GM10248 (cell line): Measurements from ENCODE around the gene TIGD7.

ENCODE experiments used
- CTCF ChIA-PET: fragments of 300-600 bp; sonication (Branson Sonifier 250); formaldehyde crosslinking; extraction: SDS; loops from one replicate; lab custom pipeline; 2021; ENCODE audit warnings: antibody characterized with exemption; lab: Yijun Ruan, JAX
- POLR2A ChIA-PET: fragments of 350-650 bp; sonication (Branson Sonifier 250); formaldehyde crosslinking; extraction: SDS; loops from one replicate; lab custom pipeline; 2020; ENCODE audit warnings: antibody characterized with exemption; lab: Yijun Ruan, JAX
- DNase-seq: peaks from one replicate; pipeline ENCODE4 v3.0.0; 2012; ENCODE audit errors: extremely low spot score
- CTCF ChIP-seq: IDR thresholded peaks from 2 replicates; pipeline ENCODE4 v1.5.1; 2012; ENCODE audit warnings: mild to moderate bottlenecking, low read depth; ENCODE audit errors: extremely low read depth, missing control alignments, control extremely low read depth

Gene TIGD7

GRCh38 chr16:3306078-3306477 lies 848 bp upstream of the TIGD7 start:
- TF ChIP-seq CTCF = no peak
- DNase-seq = no peak
- CTCF ChIA-PET = interaction anchor here (1.3 to 1.8 kb wide), 2 partner anchors 22 to 39 kb away, joined by 3 to 7 read pairs; no protein-coding TSS in a partner anchor
- POLR2A ChIA-PET = interaction anchor here (1.0 kb wide), 1 partner anchor 95 kb away, joined by 3 read pairs; the partner anchor contains the start of gene ZNF174

- POLR2A ChIA-PET = interaction anchor here (0.6 kb wide), 1 partner anchor 667 kb away, joined by 3 read pairs; no protein-coding TSS in a partner anchor
- CTCF ChIA-PET = interaction anchor here (0.9 kb wide), 1 partner anchor 10 kb away, joined by 3 read pairs; no protein-coding TSS in a partner anchor
- no peak for TF ChIP-seq CTCF
- no peak for DNase-seq
Measured at GRCh38 chr16:3304370-3304769, 860 bp downstream of the TIGD7 start.

- no peak for TF ChIP-seq CTCF
- ChIA-PET CTCF (interaction anchor here (0.9 kb wide), 1 partner anchor 19 kb away, joined by 3 read pairs; no protein-coding TSS in a partner anchor), POLR2A (no interaction called here)
- no peak for DNase-seq
Measured at GRCh38 chr16:3295783-3296182, 9.4 kb downstream of the TIGD7 start.

GRCh38 chr16:3295209-3295608 lies 10.0 kb downstream of the TIGD7 start:
- CTCF ChIA-PET = no interaction called here
- DNase-seq = no peak
- POLR2A ChIA-PET = no interaction called here
- no peak for TF ChIP-seq CTCF

- POLR2A ChIA-PET = no interaction called here
- TF ChIP-seq CTCF = no peak
- CTCF ChIA-PET = interaction anchor here (1.3 kb wide), 1 partner anchor 9 kb away, joined by 5 read pairs; the partner anchor contains the start of gene ZNF263
- DNase-seq = no peak
Measured at GRCh38 chr16:3292604-3293003, 12.6 kb downstream of the TIGD7 start.

GRCh38 chr16:3289998-3290673 lies 15.1 kb downstream of the TIGD7 start:
- CTCF ChIA-PET = no interaction called here
- no peak for DNase-seq
- no peak for TF ChIP-seq CTCF
- POLR2A ChIA-PET = interaction anchor here (0.6 kb wide), 1 partner anchor 102 kb away, joined by 3 read pairs; the partner anchor contains the start of gene OR1F1
